8988T (cell line): ENCODE measurements around the gene KREMEN1.
"Not testable (repeated sequence)": the region's sequence is repeated elsewhere in the genome, so short reads cannot be mapped to it uniquely, and the experiment has no call there.

ENCODE experiments used
- DNase-seq: peaks from one replicate; pipeline ENCODE4 v3.0.0; 2011

Gene KREMEN1

DNA sequence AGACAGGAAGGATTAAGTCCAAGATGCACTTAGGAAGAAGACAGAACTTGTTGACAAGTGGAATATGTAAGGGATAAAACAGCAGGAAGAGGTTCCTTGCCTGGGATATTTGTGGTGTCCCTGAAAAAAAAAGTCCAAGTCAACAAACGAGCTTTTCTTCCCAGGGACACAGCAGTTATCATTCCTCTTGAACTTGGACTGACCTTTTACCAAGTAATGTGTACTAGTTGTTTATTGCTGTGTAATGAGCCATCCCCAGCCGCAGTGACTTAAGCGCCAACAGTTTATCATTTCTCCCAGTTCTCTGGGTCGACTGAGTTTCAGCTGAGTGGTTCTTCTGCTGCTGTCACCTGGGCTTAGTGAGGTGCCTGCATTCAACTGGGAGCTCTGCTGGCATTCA, 37.0 kb downstream of the KREMEN1 start:
- DNase-seq, result no peak

DNA sequence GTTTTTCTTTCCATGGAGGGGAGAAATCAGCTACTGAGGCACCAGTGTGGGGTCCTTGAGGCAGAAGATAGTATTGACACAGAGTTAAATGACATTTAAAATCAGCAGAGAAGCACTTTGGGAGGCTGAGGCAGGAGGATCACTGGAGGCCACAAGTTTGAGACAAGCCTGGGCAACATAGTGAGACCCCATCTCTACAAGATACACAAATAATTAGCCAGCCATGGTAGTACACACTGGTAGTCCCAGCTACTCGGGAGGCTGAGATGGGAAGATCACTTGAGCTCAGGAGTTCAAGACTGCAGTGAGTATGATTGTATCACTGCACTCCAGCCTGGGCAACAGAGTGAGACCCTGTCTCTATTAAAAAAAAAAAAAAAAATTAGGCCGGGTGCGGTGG, 38.1 kb downstream of the KREMEN1 start:
- no peak for DNase-seq

DNA sequence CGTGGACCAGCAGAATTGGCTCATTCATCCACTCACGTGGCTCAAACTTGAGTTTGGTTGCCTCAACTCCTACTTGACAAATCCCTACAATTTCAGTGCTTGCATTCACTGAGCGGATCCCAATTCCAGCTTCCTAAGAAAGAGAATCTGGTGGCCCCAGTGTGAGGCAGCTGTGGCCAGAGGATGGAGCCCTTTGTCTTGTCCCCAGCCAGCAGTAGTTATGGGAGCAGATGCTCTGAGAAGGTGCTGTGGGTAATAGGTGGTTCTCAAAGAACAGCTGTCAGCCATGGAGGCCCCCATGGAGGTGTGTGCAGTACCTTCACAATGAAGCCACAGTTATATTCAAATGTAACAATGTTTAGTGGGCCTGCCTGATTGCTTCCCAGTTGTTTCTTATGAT, 39.3 kb downstream of the KREMEN1 start:
- DNase-seq, result no peak

DNA sequence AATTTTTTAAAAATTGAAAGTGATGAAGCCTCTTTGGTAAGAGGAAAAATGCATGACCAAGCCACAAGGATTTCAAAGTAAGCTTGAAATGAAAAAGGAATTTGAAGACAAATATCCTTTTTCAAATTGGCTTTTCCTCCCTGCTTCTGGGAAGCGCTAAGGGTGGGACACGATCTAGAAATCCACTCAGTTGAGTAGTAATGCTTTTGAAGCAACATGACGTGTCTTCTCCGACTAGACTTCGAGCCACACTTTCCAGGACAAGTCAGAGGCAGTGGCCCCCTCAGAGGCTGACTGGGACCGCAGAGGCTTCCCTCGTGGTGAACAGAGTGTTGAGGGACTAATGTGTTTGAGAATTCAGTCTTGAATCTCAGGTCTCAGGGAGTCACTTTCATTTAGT, 39.8 kb downstream of the KREMEN1 start:
- no peak for DNase-seq

DNA sequence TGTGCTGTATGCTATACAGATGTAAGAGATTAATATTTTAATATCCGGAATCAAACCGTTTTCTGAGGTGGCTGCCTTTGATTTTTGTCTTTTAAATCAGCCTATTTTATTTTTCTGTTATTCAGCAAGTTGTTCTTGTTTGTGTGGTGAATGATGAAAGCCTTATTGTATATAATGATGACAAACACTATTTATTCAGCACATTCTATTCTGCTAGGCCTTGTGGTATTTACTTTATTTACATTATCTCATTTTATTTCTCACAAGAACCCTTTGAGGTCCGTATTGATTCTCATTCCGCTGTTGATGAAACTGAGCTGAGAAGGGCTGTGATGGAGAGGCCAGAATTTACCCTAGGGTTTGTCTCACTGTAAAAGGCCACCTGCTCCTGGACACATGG, 40.5 kb downstream of the KREMEN1 start:
- DNase-seq, result no peak

DNA sequence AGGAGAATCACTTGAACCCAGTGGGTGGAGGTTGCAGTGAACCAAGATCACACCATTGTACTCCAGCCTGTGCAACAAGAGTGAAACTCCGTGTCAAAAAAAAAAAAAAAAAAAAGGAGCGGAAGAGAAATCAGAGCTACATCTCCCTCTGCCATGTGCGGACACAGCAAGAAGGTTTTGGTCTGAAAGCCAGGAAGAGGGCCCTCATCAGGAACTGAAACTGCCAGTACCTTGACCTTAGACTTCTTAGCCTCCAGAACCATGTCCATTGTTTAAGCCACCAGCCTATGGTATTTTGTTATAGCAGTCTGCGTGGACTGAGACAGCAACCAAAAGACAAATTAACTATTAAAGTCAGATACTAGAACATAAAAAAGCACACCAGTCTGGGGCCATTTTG, 41.6 kb downstream of the KREMEN1 start:
- DNase-seq, result no peak

DNA sequence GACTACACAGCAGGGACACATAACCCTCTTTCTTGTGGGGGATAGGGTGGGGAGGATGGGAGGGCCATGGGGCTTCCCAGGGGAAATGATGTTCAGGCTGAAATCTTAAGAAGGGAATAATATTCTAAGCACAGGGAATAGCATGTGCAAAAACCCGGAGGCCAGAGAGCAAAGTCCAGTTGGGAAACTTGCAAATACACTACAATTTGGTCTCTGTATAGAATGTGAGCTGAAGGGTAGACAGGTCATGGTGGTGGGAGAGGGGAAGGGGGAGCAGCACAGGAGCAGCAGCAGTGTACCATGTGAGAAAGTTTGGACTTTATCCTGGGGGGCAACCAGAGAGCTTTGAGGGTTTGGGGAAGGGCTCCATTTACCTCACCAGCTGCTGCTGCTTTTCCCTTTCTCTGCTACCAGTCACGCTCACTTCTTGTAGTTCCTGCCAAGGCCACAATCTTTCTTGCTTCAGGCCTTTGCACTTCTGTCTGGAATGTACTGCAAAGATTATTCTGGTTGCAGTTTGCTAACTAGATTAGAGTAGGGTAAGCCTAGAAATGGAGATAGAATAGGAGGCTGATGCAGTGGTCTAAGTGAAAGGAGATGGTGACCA, 43.0 kb downstream of the KREMEN1 start:
- DNase-seq, result no peak

DNA sequence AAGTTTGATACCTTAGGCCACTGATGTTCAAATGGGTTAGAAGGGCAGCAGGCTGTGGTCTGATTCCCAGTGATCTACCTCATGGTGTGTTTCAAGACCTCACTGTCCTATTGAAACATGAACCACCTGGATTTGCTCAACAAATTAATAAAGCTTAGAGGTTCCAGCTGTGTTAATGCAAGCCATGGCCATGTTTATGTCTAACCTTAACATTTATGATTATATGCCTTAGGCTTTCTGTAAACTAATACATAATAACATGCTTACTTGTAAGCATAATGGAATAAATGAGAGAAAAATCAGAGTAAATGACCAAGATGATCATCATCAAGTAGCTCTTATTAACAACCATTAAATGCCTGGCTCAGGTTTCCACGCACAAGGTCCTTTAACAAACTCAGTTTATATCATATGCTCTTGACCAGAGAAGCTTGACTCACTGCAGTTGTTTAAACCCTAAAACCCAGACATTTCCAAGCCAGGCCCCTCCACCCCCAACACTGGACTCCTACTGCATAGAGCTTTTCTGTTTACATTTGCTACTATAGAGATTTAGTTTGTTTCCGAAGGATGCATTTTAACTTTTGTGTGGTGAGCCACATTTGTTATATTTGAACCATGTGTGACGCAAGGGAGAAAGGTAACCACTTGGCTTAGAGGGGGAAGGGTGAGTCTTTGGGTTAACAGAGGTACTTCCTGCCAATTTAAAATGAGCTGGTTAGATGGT, 43.7 kb downstream of the KREMEN1 start:
- DNase-seq, result no peak

DNA sequence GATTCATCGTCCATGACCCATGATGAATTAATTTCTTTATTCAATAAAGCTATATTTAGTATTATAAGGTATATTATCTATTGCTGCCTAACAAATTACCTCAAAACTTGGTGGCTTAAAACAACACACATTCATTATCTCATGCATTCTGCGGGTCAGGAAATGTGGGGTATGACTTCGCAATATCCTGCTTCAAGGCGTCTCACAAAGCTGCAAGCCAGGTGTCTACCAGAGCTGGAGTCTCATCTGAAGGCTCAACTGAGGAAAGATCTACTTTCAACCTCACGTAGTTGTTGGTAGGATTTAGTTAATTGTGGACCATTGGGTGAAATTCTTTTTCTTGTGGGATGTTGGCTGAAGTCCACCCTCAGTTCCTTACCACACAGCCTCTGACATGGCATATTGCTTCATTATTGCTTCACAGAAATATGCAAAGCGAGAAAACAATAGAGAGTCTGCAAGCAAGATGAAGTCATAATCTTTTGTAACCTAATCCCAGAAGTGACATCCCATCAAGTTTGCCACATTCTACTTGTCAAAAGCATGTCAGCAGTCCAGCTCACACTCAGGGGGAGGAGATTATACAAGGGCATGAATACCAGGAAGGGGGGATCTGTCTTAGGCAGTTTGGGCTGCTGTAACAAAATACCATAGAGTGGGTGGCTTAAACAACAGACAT, 45.1 kb downstream of the KREMEN1 start:
- no peak for DNase-seq

DNA sequence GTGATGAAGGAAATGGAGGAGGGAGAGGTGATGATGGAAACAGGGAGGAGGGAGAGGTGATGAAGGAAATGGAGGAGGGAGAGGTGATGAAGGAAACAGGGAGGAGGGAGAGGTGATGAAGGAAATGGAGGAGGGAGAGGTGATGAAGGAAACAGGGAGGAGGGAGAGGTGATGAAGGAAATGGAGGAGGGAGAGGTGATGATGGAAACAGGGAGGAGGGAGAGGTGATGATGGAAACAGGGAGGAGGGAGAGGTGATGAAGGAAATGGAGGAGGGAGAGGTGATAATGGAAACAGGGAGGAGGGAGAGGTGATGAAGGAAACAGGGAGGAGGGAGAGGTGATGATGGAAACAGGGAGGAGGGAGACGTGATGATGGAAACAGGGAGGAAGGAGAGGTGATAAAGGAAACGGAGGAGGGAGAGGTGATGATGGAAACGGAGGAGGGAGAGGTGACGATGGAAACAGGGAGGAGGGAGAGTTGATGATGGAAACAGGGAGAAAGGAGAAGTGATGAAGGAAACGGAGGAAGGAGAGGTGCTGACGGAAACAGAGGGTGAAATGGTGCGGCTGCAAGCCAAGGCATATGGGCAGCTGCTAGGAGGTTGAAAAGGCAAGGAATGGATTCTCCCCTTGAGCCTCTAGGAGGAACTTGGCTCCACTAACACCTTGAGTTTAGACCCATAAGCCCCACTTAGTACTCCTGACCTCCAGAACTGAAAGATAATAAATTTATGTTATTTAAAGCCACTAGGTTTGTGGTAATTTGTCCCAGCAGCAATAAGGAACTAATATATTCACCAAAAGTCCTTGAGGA, 47.5 kb downstream of the KREMEN1 start:
- not testable (repeated sequence) for DNase-seq

DNA sequence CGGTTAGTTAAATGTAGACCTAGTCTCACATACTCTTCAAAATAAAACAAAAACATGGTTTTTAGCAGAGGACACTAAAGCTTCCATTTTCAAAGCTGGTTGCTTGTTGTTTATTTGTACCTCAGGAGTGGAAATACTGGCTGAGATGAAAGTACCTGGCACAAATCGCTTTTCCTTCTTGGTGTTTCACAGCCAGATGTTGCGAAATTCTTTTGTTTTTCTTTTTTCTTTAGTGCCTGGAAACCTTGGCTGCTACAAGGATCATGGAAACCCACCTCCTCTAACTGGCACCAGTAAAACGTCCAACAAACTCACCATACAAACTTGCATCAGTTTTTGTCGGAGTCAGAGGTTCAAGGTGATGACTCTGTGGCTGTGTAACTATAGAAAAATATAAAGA, 48.3 kb downstream of the KREMEN1 start:
- no peak for DNase-seq

DNA sequence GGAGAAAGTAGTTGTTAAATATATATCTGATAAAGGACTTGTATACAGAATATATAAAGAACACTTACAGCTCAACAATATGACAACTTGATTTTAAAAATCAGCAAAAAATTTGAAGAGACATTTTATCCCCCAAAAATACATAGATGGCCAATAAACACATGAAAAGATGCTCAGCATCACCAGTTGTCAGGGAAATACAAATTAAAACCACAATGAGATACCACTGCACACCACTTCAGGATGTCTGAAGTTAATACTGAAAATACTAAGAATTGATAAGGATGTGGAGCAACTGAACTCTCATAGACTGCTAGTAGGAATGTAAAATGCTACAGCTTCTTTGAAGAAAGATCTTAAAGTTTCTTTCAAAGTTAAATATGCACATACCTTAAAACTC, 49.2 kb downstream of the KREMEN1 start:
- DNase-seq, result no peak

DNA sequence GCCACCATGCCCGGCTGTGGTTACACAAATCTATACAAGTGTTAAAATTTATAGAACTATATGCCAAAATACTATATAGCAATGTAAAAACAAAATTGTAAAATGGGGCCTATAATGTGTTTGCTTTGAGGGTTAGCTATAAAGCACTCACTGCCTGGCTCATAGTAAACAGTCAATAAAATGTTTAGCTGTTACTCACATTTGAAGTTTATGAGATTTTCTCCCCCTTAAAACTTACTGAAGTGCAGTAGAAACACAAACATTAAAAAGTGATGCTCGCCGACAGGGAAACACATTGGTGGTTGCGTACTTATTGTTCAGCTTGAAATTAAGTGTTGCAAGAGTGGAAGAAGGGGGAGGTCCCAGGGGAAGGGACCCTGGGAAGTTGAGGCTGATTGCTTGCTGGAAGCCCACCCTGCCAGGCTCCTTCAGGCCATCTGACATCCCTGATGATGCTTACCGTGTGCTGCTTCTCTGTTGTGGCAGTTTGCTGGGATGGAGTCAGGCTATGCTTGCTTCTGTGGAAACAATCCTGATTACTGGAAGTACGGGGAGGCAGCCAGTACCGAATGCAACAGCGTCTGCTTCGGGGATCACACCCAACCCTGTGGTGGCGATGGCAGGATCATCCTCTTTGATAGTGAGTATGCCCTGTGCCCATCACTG, 52.1 kb downstream of the KREMEN1 start:
- DNase-seq, result no peak

DNA sequence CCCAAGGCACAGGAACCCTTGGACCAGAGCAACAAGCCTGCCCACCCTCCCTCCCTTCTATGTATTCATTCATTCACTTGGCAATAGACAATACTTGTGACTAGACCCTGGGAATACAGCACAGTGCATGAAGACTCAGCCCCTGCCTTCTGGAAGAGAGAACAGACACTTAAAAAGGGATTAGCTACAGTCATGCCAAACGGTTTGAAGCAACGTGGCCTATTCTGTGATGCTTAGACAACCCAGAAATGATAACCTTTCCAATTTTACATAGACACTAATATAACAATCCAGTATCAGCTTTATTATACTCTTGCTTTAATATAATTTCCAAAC, 52.6 kb downstream of the KREMEN1 start:
- DNase-seq, result no peak

DNA sequence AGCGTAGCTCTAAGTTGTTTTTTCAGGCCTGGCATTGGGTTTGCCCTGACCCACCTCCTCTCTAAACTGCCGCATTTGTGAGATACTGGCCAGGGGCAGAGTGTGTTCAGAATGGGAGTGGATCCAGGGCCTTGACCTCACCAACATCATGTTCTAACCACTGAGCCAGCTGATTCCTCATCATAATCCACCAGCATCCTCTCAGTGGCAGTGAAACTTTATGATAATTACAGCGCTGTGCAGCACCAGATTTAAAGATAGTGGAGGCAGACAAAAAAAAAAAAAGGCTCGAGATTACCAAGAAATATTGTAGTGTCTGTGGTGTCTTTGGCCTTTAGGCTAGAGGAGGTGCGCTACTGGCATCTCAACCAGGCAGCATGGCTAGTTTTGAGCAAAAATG, 53.0 kb downstream of the KREMEN1 start:
- no peak for DNase-seq

DNA sequence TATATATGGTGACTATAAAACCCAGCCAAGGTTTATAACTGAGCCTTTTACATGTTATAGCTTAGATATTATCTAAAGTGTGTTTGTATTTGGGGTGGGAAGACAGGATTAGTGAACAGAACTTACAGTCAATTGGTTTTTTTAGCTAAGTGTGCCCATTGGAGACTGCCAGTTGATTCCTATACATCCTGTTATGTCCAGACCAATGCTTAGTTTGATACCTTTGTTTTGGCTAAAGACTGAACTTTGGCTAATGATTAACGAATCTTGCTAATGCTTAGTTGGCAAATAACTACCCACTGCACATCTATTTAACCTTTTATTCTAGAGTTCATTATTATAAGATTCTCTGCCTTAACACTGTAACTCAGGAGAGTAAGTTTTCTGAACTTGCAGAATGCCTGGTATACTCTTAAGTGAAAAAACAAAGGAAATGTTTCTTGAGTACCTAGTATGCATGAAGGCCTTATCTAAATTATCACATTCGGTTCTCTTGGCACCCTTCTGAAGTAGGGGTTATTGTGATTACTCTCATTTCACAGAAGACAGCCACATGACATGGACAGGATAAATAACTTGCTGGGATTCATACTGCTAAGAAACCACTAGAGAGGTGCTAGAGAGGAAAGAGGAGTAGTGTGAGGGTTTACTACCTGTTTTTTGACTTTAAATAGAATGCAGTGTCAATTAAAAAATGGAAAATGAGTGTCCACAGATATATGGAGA, 54.0 kb downstream of the KREMEN1 start:
- no peak for DNase-seq

DNA sequence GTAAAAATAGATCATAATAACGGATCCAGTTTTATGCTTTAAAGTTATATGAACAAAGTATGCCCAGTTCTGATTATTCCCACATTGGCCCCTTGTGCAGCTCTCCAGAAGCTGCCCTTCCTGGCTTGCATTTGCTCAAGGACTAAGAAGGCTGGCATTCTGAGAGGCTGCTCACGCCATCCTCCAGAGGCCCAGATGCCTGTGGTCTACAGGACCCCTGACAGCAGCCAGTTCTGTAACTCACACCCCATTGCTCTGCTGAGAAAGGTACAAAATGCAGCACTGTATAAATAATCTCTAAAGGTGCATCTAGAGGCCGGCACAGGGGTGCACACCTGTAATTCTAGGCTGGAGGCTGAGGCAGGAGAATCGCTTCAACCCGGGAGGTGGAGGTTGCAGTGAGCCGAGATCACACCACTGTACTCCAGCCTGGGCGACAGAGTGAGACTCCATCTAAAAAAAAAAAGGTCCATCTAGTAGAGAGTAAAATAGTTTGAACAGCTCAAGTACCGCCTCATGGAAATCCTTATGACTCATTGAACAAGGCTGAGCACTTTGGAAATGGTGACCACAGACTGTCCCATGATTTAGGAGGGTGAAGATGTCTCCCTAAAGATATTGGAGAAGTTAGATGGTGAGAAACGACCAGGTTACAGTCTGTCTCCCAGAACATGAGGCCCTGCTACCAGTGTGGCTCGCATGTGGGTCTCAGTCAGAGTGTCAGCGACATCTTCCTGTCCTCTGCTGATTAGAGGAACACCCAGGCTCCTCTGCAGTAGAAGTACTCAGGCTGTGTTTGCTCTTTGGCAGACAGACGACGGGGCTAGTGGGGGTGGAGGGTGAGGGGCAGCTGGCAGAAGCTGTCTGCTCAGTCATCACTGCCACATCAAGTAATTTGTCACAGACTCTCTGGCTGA, 56.3 kb downstream of the KREMEN1 start:
- DNase-seq, result no peak

DNA sequence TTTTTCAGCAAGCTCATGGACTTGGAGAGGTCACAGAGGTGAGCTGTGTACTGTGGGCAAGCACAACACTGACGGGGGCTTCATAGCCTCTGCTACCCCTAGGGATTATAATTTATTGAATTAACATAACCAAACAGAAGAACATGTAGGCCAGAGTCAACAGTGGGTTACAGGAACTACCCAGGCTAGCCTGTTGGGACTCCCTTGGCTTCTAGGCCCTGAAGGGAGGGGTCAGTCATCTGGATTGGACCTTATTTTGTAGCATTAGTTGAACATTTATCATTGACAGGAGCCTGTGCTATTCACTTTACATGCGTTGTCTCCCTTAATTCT, 56.9 kb downstream of the KREMEN1 start:
- DNase-seq, result no peak

DNA sequence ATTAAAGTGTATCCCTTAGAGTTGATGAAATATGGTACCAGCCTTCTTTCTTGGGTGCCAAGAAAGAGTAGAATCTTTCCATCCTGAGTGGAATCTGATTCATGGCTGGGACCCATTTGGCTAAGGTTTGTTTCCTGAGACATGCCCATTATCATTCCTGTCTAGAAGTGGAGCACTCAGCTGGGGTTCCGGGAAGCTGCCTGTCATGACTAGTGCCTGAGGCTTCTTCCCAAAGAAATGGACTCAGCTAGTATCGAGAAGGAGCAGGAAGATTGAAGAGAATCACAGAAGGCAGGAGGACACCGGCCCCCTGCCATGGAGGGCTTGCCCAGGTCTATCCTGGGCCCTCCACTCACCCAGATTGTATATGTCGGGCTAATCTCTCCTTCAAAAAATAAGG, 57.6 kb downstream of the KREMEN1 start:
- DNase-seq, result no peak

DNA sequence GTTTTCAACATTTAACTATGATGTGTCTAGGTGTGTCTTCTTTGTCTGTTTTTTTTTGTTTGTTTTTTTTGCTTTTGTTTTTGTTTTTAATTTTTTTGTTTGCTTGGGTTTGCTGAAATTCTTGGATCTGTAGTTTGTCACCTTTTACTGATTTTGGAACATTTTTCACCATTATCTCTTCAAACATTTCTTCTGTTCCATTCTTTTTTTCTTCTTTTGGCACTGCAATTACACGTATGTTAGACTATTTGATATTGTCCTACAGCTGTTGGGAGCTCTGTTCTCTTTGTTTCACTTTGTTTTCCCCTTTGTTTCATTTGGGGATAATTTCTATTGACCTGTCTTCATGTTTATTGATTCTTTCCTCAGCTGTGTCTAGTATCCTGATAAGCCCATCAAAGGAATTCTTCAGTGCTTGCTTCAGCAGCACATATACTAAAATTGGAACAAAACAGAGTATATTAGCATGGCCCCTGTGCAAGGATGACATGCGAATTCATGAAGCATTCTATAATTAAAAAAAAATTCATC, 60.8 kb downstream of the KREMEN1 start:
- no peak for DNase-seq

DNA sequence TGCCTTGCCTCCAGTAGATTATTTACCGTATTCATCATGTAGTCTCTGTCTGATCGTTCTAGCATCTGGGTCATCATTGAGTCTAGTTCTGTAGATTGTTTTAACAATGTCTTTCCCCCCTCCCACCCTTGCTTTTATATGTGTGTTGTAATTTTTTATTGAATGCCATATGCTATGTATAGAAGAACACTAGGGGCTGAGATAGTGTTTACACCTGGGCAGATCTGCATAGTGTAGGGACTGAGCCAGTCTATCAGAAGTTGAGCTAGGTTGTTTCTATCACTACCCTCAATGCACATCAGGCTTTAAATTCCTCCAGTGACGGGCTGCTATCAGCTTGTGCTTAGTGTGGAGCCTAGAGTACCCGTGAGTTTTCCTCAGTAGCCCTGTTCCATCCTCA, 61.6 kb downstream of the KREMEN1 start:
- no peak for DNase-seq
